ENCODE results near the gene TIMP4.

Gene TIMP4

DNA sequence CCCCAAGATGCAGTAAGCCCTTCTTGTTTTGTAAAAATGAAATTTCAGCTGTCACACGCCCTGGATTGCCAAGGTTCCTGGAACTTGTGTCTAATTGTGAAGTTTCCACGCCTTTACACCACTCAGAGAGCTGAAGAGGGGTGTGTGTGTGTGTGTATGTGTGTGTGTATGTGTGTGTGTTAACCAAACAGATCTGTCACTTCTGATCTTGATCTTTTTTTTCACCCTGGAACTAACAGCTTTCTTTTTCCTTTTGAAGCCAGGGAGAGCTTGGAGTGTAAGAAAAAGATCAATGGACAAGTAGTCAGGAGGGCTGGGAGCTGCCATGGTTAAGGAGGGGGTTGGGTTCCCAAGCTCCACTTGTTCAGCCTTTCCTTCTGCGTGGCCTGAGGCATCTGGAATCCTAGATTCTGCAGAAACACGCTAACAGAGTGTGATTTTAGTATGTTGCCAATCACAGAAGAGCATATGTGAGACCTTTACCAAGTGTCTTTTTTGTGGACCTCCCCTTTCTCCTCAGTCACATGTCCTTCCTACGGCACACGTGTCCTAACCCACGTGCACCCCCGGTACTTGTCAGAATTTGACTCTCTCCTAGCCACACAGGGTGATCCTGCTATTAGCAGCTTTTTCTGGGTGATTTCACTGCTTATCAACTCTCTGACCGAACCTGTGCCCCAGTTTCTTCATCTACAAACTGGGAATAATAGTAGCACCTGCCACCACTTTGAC lies 11.5 kb downstream of the TIMP4 start:
- no peak for DNase-seq

DNA sequence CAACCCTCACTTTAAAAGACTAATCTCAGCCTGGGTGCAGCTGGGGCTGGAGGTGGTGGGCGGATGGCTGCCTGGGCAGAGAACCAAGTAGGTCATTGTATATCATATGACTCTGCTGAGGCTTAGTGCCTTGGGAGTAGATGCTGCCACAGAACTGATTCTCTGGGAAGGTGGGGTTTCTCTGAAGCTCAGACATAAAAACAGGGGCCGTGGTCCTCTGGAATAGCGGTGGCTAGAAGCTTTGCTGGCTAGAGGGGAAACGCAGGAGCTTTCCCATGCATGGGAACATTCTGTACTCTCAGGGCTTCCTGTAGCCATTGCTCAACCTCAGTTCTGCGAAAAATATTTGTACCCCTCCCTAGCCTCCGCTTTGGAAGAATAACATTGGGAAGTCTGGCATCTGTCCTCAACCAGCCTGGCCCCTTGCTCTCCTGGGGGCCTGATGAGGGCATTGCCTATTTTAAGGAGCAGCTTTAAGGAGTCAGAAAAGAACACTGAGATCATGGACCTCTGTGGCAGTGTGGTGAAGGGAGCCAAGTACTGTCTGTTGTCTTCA lies 14.7 kb downstream of the TIMP4 start:
- no peak for DNase-seq

DNA sequence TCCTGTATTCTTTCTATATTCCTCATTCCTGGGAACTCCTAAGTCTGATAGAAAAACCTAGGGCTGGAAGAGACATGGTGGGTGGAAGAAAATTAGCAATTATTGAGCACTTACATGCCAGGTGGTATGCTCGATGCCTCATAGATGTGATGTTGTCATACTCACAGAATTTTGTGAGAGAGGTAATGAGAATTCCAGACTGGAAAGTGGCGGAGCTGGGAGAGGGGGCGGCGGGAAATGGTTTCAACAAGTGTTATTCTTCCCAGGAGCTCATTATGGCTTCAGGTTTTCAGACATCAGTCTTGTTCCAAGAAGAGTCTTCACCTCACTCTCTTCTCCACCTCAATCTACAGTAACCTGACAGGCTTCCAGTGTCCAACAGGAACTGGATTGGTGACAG lies 16.2 kb downstream of the TIMP4 start:
- no peak for DNase-seq

DNA sequence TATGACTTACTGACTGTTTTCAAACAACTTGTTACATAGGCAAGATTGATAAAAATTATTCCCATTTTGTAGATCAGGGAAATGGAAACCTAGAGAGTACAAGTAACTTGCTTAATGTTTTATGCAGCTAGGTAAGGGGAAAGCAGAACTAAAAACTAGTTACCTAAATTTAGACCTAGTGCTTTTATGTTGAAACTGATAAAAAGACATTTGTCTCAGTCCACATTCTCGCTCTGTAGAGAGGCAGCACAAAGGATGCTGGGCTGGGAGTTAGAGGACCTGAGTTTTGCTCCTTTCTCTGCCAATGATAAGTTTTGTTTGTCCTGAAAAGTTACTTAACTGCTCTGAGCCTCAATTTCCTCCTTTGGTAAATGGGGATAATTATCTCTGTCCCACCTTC lies 17.4 kb downstream of the TIMP4 start:
- no peak for DNase-seq

DNA sequence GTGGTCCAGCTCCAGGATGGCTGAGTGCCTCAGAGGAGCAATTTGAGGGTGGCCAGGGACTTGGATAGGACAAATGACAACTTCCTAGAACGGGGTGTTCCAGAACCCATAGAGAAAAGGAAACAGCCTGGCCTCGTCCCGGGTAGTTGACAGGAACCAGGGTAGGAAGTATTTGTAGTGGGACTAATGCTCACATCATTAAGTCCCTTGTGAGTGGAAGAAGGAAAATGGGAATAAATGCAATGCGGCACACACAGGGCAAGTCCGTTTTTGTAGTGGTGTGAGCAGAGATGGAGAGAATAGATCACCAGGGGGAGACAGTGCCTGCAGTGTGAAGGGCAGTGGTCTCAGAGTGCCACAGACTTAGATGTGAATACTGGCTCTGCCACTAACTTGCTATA lies 19.6 kb downstream of the TIMP4 start:
- DNase-seq: no peak

DNA sequence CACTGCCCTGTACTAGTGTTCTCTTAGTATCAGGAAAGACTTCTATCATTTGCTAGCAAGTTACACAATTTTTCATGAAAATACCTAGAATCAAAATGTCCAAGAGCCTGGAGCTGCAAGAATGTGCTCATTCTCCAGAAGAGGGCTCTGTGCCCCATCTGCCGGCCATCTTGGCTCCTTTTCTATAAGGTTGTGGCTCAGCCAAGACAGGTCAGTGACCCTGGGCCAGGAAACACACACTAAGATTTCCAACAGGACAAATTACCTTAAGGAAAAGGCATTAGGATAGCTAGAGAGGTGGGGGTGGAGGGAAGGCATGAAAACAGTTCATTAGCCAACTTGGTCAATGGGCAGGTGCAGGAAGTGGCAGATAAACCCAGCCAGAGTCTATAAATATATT lies 20.7 kb downstream of the TIMP4 start:
- no peak for DNase-seq

DNA sequence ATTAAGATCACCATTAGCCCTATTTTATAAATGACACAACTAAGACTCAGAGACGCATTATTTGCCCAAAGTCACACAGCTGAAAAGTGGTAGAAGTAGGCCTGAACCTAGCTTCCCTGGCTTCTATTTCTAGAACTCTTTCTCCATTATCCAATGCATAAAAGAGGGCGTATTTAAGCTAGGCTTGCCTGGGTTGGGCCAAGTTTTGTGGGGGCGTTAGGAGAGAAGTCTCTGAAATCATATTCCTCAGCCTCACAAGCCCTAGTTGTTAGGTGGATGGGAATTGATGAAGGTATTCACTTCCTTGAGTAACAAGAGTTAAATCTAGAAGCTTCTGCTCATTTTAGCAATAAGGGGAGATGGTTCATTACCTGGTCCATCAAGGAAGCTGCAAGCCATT lies 22.3 kb downstream of the TIMP4 start:
- DNase-seq: no peak

DNA sequence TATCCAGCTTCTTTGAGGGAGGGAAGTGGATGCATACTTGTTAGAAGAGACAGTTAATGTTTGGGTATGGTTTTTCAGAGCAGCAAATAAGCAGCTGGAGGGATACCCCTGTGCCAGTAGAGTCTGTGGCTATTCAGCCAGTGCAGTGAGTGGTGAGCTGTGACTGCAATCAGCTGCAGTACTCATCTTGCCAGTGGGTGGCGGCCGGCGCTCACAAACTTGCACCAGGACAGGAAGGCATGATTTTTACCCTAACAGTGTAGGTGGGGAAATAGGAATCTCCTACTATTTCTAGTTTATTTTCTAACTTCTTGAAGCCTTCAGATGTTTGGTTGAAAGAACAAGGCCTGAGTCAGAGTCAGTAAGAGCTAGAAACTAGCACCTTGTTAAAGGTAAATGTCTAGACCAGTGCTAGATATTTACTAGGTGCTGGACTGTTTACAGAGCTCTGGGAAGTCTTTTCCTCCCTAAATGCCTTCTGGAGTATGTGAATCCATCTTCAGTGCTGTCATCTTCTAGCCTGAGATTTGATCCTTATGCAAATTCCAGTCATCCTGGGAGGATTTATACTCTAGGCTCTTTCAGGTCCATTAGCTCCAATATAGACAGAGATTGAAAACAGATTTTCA lies 23.6 kb downstream of the TIMP4 start:
- DNase-seq: peak; percentile 5

DNA sequence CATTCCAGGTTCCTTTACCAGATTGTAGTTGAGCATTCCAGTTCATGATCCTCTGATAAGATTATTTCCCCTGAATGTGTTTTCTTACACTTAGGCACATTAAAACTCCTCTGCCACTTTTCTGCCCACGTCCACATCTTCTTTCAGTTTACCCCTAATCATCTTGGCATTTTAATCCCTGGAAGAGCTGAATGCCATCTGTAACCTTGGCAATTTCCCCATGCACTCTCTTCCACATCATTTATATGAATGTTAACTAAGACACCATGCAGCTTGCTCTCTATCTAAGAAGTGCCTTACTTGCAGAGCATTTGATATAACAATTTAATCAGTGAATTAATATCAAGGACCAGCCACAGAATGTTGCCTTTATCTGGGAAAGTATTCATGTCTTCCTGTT lies 25.8 kb downstream of the TIMP4 start:
- DNase-seq: no peak

DNA sequence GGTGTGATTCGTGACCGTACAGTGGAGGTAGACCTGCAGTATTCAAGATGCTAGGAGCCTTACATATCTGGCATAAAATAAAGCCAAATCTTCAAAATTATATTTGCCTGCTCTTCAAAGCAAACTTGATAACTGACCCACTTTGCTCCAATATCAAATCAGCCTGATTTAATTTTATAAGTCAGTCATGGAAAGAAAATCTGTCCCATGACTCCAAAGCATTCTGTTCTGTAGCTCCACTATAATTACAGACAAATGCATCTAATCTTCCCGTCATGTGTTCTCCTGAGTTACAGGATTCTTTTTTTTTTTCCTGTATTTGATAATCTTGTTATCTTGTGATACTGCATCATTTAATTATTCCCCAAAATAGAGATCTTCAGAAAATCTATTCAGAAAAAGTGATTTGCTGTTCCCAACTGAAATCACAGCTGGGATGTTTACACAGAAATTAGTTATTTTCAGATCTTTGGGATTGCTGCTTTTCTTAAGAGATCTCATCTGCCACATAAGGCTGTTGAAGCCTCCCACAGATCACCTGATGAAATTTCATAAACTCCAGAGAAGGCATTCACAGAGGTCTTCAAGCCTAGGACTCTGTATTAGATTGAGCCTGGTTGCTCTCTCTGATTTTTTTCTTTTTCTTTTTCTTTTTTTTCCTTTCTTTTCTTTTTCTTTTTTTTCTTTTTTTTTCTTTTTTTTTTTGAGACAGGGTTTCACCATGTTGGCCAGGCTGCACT lies 27.2 kb downstream of the TIMP4 start:
- no peak for DNase-seq

DNA sequence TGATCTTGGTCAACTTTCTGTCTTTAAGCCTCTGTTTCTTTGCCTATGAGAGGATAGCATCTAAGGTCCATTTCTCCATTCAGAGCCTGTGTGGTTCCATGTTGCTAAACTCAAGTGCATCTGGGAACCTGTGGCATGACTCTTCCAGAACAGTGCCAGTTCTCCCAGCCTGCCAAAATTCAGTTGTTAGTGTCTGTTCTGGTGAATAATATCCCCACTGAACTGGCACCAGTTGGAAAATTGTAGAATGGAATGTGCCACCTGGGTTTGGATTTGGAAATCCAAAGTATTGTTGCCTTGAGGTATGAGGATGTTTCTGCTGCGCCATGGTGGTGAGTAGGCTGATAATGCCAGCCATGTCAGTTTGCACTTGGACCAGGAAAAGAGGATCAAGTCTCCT lies 31.3 kb downstream of the TIMP4 start:
- no peak for DNase-seq

DNA sequence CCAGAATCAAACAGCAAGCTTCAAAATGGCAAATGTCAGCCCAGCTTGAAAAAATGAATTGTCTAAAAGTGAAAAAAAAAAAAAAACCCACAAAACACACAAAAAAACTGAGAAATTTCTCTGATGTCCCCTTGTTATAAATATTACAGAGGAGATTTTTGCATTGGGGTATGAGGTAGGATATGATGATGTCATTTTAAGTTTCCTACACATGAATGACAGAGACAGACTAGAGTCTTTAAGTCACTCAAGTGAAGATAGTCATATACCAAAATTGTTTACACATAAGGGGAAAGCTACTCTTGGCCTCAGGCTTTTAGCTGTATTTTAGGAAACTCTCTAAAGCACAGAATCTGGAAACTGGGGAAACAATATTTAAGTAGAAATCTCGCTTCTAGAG lies 32.9 kb downstream of the TIMP4 start:
- DNase-seq: no peak

DNA sequence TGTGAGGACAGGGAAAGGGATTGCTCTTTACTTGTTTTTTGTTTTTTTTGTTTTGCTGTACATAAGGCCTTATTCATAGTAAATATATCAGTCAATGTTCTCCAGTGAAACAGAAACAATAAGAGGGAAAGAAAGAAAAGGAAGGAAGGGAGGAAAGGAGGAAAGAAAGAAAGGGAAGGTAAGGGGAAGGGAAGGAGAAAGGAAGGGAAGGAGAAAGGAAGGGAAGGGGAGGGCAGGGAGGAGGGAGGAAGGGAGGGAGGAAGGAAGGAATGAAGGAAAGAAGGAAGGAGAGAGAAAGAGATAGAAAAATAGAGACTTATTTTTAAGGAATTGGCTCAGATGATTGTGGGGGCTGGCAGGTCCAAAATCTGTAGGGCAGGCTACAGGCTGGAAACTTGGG lies 37.2 kb downstream of the TIMP4 start:
- DNase-seq: no peak

DNA sequence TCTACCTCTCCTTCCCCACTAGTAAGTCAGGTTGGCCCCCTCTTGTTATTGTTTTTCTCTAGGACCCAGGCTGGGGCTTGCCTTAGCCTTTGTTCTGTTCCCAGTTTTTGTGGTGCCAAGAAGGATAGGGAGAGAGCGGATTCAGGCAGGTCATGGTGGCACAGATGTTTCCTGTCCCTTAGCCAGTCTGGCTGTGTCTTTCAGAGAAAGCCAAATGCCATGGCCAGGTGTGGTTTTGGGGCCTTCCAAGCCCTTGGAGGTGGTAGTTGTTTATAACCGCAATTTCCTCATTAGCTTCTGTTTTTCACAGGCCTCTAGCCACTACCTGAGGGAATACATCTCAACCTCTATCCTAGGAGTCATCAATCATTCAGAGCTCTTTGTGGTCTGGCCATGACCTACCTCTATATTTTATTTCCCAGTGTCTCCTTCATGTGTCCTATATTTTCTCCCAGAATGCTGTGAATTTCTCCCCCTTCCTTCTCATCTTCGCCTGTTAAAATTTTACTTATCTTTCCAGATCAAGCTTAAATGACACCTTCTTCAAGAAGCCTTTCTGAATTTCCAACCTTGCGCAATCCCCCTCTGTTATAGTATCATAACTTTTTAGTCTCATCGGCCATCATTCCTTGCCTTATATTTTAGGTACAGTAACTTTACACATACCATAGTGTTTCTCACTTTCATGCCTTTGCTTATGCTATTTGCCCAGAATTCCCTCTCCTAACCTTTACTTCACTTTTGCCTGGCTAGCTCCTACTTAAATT lies 38.2 kb downstream of the TIMP4 start:
- no peak for DNase-seq

DNA sequence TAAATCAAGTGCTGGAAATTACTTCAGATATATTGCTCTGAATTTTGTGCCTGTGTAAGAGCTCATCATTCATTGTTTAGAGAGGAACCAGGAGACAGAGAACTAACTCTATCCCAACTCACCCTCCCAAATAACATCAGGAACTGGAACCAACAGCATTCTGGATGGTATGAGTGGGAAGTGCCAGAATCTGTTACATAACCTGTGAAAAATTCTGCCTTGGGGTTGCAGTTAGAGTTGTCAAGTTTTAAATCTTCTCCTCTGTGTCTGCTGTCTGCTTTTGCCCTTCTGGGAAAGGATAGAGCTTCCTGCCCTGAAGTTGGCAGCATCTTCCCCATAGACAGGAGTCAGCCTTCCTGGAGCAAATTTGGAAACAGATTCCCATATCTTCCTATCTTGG lies 41.2 kb downstream of the TIMP4 start:
- no peak for DNase-seq

DNA sequence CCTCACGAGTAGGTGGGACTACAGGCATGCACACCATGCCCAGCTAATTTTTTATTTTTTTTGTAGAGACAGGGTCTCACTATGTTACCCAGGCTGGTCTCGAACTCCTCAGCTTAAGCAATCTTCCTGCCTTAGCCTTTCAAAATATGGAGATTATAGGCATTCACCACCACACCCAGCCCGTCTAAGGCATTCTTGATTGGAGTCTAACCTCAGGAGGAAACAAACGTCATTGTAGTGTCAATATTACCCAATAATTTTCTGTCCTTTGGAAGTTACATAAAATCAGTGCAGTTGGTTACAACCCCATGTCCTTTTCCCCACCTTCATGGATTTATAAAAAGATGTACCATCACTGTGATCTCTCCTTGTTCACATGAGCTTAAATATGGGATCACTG lies 41.8 kb downstream of the TIMP4 start:
- no peak for DNase-seq

DNA sequence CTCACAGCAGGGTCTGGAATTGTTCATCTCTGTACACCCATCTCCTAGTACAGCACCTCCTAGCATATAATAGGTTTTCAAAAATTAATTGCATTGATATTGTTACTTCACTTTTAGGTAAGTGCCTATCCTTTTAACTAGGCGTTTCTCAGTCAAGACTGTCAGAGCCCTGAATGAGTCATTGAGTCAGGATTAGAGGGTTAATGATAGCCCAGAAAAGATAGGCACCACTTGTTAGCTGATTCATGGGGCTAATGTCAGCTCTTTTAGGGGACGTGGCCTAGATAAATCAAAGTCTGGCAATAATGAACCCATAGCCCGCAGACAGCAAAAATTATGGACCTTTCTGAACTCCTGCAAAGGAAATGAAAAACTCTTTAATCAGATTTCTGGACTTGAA lies 42.9 kb downstream of the TIMP4 start:
- no peak for DNase-seq

DNA sequence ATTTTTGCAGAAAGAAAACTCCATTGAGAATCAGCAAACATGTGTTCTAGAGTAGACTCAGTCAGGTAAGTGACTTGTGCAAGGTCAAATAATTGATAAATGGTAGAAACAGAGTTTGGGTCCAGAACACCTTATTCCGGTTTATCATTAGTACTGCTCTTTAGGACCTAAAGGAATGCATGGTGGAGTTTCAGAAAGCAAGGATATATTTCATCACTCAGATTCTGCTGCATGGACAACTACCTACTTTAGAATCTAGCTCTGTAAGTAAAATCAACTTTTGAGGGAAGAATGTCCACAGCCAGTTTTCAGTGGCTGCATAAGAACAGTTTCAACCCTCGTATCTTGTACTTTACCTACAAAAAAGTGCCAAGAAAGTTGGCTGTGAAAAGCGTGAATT lies 43.6 kb downstream of the TIMP4 start:
- no peak for DNase-seq

DNA sequence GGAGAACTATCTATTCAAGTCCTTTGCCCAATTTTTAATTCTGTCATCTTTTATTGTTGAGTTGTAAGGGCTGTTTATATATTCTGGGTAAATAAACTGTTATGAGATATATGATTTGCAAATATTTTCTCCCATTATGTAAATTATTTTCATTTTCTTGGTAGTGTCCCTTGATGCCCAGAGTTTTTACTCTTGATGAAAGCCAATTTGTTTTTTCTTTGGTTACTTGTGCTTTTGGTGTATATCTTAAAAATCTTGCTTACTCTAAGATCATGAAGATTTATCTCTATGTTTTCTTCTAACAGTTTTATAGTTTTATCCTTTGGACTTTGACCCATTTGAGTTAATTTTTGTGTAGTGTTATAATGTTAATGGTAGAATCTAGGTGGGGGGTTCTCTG lies 44.5 kb downstream of the TIMP4 start:
- DNase-seq: no peak

DNA sequence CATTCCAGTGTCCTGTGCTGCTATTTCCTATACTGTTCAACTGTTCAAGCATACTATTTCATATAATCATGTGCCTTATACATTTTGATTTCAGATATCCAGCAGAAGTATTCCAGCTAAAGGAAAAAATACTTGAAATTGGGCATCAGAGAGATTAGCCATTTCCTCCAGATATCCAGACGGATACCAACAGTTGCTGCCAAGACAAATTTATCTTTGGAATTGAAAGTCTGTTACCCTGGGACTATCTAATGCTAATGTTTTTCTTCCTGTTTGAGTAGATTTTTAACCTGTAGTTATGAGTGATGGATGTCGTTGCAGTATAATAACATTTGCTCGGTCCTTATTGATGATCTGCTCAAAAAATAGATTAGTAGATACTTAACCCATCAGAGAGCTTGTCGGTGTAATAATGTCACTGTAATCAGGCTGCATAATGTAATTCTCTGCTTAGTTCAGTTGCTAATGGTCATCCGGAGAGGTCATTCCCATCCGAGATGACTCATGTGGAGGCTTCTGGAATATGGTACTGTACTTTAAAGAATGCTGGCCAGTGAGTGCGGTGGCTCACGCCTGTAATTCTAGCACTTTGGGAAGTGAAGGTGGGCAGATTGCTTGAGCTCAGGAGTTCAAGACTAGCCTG lies 51.5 kb downstream of the TIMP4 start:
- no peak for DNase-seq

Measured in NCI-H1694 treated with DMSO at 0.1 percent for 48 hours (cell line).